HCT116 (cell line): ENCODE data around the gene KLHL35. TPM values are rescaled to one million over a fixed set of nuclear protein-coding genes. Genes with fewer than 3 reads are reported as not detected.

Experiments
- ATAC-seq: fragments of 200-7000 bp; cut with Tn5 transposase; 2 replicates; pipeline ENCODE4 v1.9.1; 2020; ENCODE audit warnings: mild to moderate bottlenecking, moderate library complexity
- BruUV-seq: library from RNA; stranded (reverse); fragments of 400-500 nt; replicated peaks from 2 replicates; lab custom pipeline; 2021; lab: Mats Ljungman, UMichigan
- CTCF ChIA-PET: fragments of 300-600 bp; sonication (Branson Sonifier 250); formaldehyde crosslinking; loops from one replicate; lab custom pipeline; 2021; ENCODE audit warnings: antibody characterized with exemption; lab: Charles Lee
- POLR2A ChIA-PET: fragments of 300-600, 350-600 bp; sonication (Branson Sonifier 250); formaldehyde crosslinking; loops from one replicate; lab custom pipeline; 2021; ENCODE audit warnings: antibody characterized with exemption; lab: Charles Lee
- RAD21 ChIA-PET, 2 experiments: fragments of 300-600 bp; sonication (Branson Sonifier 250); formaldehyde crosslinking; loops; one replicate each; lab custom pipeline; 2023; ENCODE audit warnings: low total read pairs in 2 of 2; ENCODE audit not compliant: uncharacterized antibody in 2 of 2, unreplicated experiment in 2 of 2, low non-redundant PET in 1 of 2; lab: Charles Lee
- DNase-seq: peaks from one replicate; pipeline ENCODE4 v3.0.0-alpha.2; 2010; ENCODE audit warnings: low read depth, low spot score
- H2AFZ ChIP-seq: fragments of 200-600 bp; shearing (Covaris generic), sonication (generic); 2 replicates; pipeline ENCODE4 v1.6.1; 2017; ENCODE audit warnings: low read depth, mixed run types, mixed read lengths, antibody characterized with exemption, low read length; ENCODE audit not compliant: poor library complexity, severe bottlenecking
- H3K27ac ChIP-seq: 2 replicates; pipeline ENCODE4 v1.5.1; 2012; ENCODE audit warnings: low read depth, low read length
- H3K27me3 ChIP-seq: fragments of 200-600 bp; sonication (generic); 2 replicates; pipeline ENCODE4 v1.6.1; 2016; ENCODE audit warnings: mixed run types, low read length, mixed read lengths; ENCODE audit not compliant: insufficient read depth
- H3K36me3 ChIP-seq, 2 experiments: fragments of 200-500 bp in 1 of 2; fragments of 200-600 bp in 1 of 2; sonication (Bioruptor generic) in 1 of 2; sonication (generic) in 1 of 2; 2 replicates each; pipeline versions ENCODE4 v1.5.1 to v1.6.1; 2014 to 2016; ENCODE audit warnings: low read length in 2 of 2, inconsistent platforms in 1 of 2, mixed read lengths in 1 of 2, mixed run types in 1 of 2; ENCODE audit not compliant: insufficient read depth in 2 of 2, control insufficient read depth in 1 of 2
- H3K4me1 ChIP-seq, 2 experiments: fragments of 200-600 bp in 1 of 2; sonication (generic) in 1 of 2; 2 replicates each; pipeline versions ENCODE4 v1.5.1 to v1.6.1; 2012 to 2017; ENCODE audit warnings: low read length in 2 of 2, inconsistent platforms in 1 of 2, mild to moderate bottlenecking in 1 of 2, mixed read lengths in 1 of 2, mixed run types in 1 of 2, moderate library complexity in 1 of 2; ENCODE audit not compliant: insufficient read depth in 2 of 2, control insufficient read depth in 1 of 2
- H3K4me2 ChIP-seq: fragments of 200-600 bp; sonication (generic); 2 replicates; pipeline ENCODE4 v1.6.1; 2017; ENCODE audit warnings: mixed run types, low read length, mixed read lengths
- H3K4me3 ChIP-seq, 2 experiments: fragments of 200-600 bp in 1 of 2; sonication (generic) in 1 of 2; replicated peaks in 1 of 2; 2 replicates each; pipeline ENCODE4 v1.5.1; 2011 to 2016; ENCODE audit warnings: low read length in 2 of 2, control low read depth in 1 of 2, low read depth in 1 of 2, mild to moderate bottlenecking in 1 of 2, mixed read lengths in 1 of 2, mixed run types in 1 of 2
- H3K79me2 ChIP-seq: fragments of 200-600 bp; sonication (generic); 2 replicates; pipeline ENCODE4 v1.6.1; 2017; ENCODE audit warnings: mild to moderate bottlenecking, mixed run types, low read length, moderate library complexity, mixed read lengths; ENCODE audit not compliant: insufficient read depth
- H3K9ac ChIP-seq: fragments of 200-600 bp; sonication (generic); 2 replicates; pipeline ENCODE4 v1.6.1; 2016; ENCODE audit warnings: low read length, mixed read lengths
- H3K9me2 ChIP-seq: fragments of 200-600 bp; sonication (generic), shearing (Covaris generic); 2 replicates; pipeline ENCODE4 v1.6.1; 2017; ENCODE audit warnings: mixed run types, mild to moderate bottlenecking, moderate library complexity; ENCODE audit not compliant: insufficient read depth
- H3K9me3 ChIP-seq, 2 experiments: fragments of 200-500 bp in 1 of 2; fragments of 200-600 bp in 1 of 2; sonication (Bioruptor generic) in 1 of 2; sonication (generic) in 1 of 2; 2 replicates each; pipeline ENCODE4 v1.6.1; 2014 to 2017; ENCODE audit warnings: low read length in 2 of 2, mixed read lengths in 2 of 2, inconsistent platforms in 1 of 2, low read depth in 1 of 2, mild to moderate bottlenecking in 1 of 2, mixed run types in 1 of 2, moderate library complexity in 1 of 2; ENCODE audit not compliant: control insufficient read depth in 1 of 2, insufficient read depth in 1 of 2
- H4K20me1 ChIP-seq: fragments of 200-600 bp; sonication (generic), shearing (Covaris generic); 2 replicates; pipeline ENCODE4 v1.6.1; 2017; ENCODE audit warnings: mixed run types, mild to moderate bottlenecking, moderate library complexity; ENCODE audit not compliant: insufficient read depth
- CEBPB ChIP-seq: IDR thresholded peaks from 2 replicates; pipeline ENCODE4 v1.6.1; 2012; ENCODE audit warnings: low read depth
- CTCF ChIP-seq, 3 experiments: fragments of 200-600 bp in 1 of 3; sonication (generic) in 1 of 3; IDR thresholded peaks in 2 of 3; conservative IDR thresholded peaks in 1 of 3; 2 replicates each; pipeline ENCODE4 v1.5.1; 2012 to 2017; ENCODE audit warnings: low read depth in 2 of 3, low read length in 2 of 3, antibody characterized with exemption in 1 of 3, borderline replicate concordance in 1 of 3, control low read depth in 1 of 3, mild to moderate bottlenecking in 1 of 3, mixed read lengths in 1 of 3, mixed run types in 1 of 3, moderate library complexity in 1 of 3; ENCODE audit not compliant: insufficient read depth in 1 of 3
- ELF1 ChIP-seq: IDR thresholded peaks from 2 replicates; pipeline ENCODE4 v1.6.1; 2012; ENCODE audit warnings: low read depth, borderline replicate concordance
- EZH2 ChIP-seq: fragments of 200-600 bp; sonication (generic); IDR thresholded peaks from 2 replicates; pipeline ENCODE4 v1.6.1; 2017; ENCODE audit warnings: antibody characterized with exemption, mixed run types
- FOSL1 ChIP-seq: IDR thresholded peaks from 2 replicates; pipeline ENCODE4 v1.6.1; 2012; ENCODE audit warnings: low read depth
- JUND ChIP-seq: IDR thresholded peaks from 2 replicates; pipeline ENCODE4 v1.6.1; 2012
- MAX ChIP-seq: IDR thresholded peaks from 2 replicates; pipeline ENCODE4 v1.6.1; 2012
- POLR2AphosphoS5 ChIP-seq: IDR thresholded peaks from 2 replicates; pipeline ENCODE4 v1.6.1; 2011; ENCODE audit warnings: mild to moderate bottlenecking, low read depth, low read length, moderate library complexity
- RAD21 ChIP-seq: IDR thresholded peaks from 2 replicates; pipeline ENCODE4 v1.6.1; 2012; ENCODE audit warnings: low read depth, mild to moderate bottlenecking
- SIN3A ChIP-seq: IDR thresholded peaks from 2 replicates; pipeline ENCODE4 v1.6.1; 2012; ENCODE audit warnings: low read depth
- SRF ChIP-seq: IDR thresholded peaks from 2 replicates; pipeline ENCODE4 v1.6.1; 2012; ENCODE audit warnings: low read depth
- ZNF274 ChIP-seq: fragments of 200-500 bp; sonication (Bioruptor generic); IDR thresholded peaks from 2 replicates; pipeline ENCODE4 v1.6.1; 2014; ENCODE audit warnings: mild to moderate bottlenecking, low read depth, low read length, inconsistent platforms
- intact Hi-C: fragments of 100-400 bp; cut with micrococcal nuclease; formaldehyde crosslinking; loops from 2 replicates; pipeline ENCODE4 v1.10.0; 2022
- total RNA-seq: library from RNA; stranded (reverse); gene quantifications from one replicate; pipeline ENCODE4 v1.2.1, GENCODE V29; 2021; ENCODE audit not compliant: unreplicated experiment
- TF ChIP-seq, protein P1 (sequence below): IDR thresholded peaks from 2 replicates; pipeline ENCODE4 v1.6.1; 2011; ENCODE audit warnings: mild to moderate bottlenecking, low read length, moderate library complexity; ENCODE audit not compliant: insufficient replicate concordance; ENCODE audit errors: extremely low read depth

Gene KLHL35
- total RNA-seq, 1 experiment from 2014 or later: 1.7 TPM

GRCh38 chr11:75430714-75431532, 2.1 kb downstream of the KLHL35 start:
- H2AFZ ChIP-seq: no peak overlapping the region

More at GRCh38 chr11:75430714-75431532, 2.1 kb downstream of the KLHL35 start:
- ChIA-PET RAD21 (no interaction called here), POLR2A (interaction anchor here (1.3 kb wide), 1 partner anchor 12 kb away, joined by 3 read pairs; no protein-coding TSS in a partner anchor), CTCF (no interaction called here)
- peak overlapping the region; percentile 40 to 52 for H3K4me3 ChIP-seq
- no peaks in the 10 kb centered on the region for H3K36me3 ChIP-seq
- H3K9me2 ChIP-seq: no peaks in the 10 kb centered on the region
- peak overlapping the region; percentile 55 for H3K9ac ChIP-seq
- no peaks in the 10 kb centered on the region for H3K9me3 ChIP-seq
- H3K79me2 ChIP-seq: no peaks in the 10 kb centered on the region
- no peak for DNase-seq
- BruUV-seq: no TSS peak
- H3K27me3 ChIP-seq: no peaks in the 10 kb centered on the region
- peak overlapping the region; percentile 52; the same call in 1 of the 2 replicates for H3K27ac ChIP-seq
- H3K4me1 ChIP-seq: peaks cover 0 to 24% of the 10 kb centered on the region in 2 experiments; a peak in 2 of 4 replicates
- peak overlapping the region; percentile 71 for H3K4me2 ChIP-seq
- no peaks in the 10 kb centered on the region for H4K20me1 ChIP-seq
- no peak; the same call in 1 of the 2 replicates for ATAC-seq
- TF ChIP-seq ZNF274 (no peak), SRF (no peak), MAX (no peak), RAD21 (no peak), SIN3A (no peak), JUND (no peak), FOSL1 (no peak), CTCF (IDR thresholded peaks at IDR 0.05 in 2 of 3, conservative IDR thresholded peaks at IDR 0.05 in 1 of 3; ENCODE audit: borderline replicate concordance in 1 of 3, insufficient read depth in 1 of 3, low read depth in 2 of 3, low read length in 2 of 3) (no peak), POLR2AphosphoS5 (no peak), ELF1 (no peak), CEBPB (no peak), EZH2 (no peak)
- TF ChIP-seq, protein P1, sequence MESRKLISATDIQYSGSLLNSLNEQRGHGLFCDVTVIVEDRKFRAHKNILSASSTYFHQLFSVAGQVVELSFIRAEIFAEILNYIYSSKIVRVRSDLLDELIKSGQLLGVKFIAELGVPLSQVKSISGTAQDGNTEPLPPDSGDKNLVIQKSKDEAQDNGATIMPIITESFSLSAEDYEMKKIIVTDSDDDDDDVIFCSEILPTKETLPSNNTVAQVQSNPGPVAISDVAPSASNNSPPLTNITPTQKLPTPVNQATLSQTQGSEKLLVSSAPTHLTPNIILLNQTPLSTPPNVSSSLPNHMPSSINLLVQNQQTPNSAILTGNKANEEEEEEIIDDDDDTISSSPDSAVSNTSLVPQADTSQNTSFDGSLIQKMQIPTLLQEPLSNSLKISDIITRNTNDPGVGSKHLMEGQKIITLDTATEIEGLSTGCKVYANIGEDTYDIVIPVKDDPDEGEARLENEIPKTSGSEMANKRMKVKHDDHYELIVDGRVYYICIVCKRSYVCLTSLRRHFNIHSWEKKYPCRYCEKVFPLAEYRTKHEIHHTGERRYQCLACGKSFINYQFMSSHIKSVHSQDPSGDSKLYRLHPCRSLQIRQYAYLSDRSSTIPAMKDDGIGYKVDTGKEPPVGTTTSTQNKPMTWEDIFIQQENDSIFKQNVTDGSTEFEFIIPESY: no peak
- intact Hi-C loops: no loop called here
